Myometrial cell (primary cell): ENCODE data around the gene FBXO7. TPM values are rescaled to one million over a fixed set of nuclear protein-coding genes. Genes with fewer than 3 reads are reported as not detected.

Source experiments
- total RNA-seq: library from RNA; depleted of rRNA; stranded (reverse); fragments of >200 nt; gene quantifications from 2 replicates; pipeline ENCODE4 v1.2.3, GENCODE V29; 2015

Gene FBXO7
- 82.9 and 92.5 TPM in 2 replicates for total RNA-seq

GRCh38 chr22:32474635-32475467 lies at the start of gene FBXO7:
Gene FBXO7 (plus strand): TSS chr22:32474811. CDS start chr22:32475003, 192 bp downstream.

Other genes starting within 250 kb of the FBXO7 start
- not detected in 2 replicates for gene SLC5A4, start 219.5 kb upstream of the FBXO7 start, total RNA-seq
- not detected in 2 replicates for gene RFPL3, start 116.9 kb upstream of the FBXO7 start, total RNA-seq
- gene RTCB, start 62.6 kb upstream of the FBXO7 start, total RNA-seq: 123 and 126 TPM in 2 replicates
- gene BPIFC, start 10.4 kb upstream of the FBXO7 start, total RNA-seq: not detected in 2 replicates